ENCODE measurements around the gene CASTOR1.

DNA sequence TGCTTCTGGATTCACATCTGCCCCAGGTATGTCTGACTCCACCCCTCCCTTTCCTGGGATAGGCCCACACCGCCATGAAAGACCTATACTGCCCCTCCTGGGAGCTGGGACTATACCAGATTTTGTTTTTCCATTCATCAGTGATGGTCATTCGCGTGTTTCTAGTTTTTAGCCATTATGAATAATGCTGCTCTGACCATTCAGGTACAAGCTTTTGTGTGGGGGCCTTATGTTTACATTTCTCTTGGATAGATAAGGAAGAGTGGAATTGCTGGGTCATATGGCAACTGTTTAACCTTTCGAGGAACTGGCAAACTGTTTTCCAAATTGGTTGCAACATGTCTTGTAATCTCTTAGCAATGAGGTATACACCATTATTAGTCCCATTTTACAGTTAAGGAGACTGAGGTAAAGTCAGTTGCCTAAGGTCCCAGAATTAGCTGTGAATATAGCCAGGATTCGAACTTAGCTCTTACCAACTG, 38.6 kb upstream of the CASTOR1 start:
- TF ChIP-seq, protein P1, sequence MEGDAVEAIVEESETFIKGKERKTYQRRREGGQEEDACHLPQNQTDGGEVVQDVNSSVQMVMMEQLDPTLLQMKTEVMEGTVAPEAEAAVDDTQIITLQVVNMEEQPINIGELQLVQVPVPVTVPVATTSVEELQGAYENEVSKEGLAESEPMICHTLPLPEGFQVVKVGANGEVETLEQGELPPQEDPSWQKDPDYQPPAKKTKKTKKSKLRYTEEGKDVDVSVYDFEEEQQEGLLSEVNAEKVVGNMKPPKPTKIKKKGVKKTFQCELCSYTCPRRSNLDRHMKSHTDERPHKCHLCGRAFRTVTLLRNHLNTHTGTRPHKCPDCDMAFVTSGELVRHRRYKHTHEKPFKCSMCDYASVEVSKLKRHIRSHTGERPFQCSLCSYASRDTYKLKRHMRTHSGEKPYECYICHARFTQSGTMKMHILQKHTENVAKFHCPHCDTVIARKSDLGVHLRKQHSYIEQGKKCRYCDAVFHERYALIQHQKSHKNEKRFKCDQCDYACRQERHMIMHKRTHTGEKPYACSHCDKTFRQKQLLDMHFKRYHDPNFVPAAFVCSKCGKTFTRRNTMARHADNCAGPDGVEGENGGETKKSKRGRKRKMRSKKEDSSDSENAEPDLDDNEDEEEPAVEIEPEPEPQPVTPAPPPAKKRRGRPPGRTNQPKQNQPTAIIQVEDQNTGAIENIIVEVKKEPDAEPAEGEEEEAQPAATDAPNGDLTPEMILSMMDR (conservative IDR thresholded peaks at IDR 0.05; ENCODE audit: low read length) = peak; percentile 61
- no peak for TF ChIP-seq EZH2phosphoT487 (IDR thresholded peaks at IDR 0.05; ENCODE audit: borderline replicate concordance, low read depth, low read length)

Data from OCI-LY7 (cell line).